H9 (cell line): ENCODE results near the gene IL5RA. TPM values are rescaled to one million over a fixed set of nuclear protein-coding genes. Genes with fewer than 3 reads are reported as not detected.

Source experiments
- DNase-seq: peaks from one replicate; pipeline ENCODE4 v3.0.0-alpha.2; 2017
- H2AFZ ChIP-seq: one replicate; pipeline ENCODE4 v1.6.1; 2013; ENCODE audit warnings: mild to moderate bottlenecking, low read length, control low read depth, moderate library complexity
- H2AK5ac ChIP-seq: 2 replicates; pipeline ENCODE4 v1.6.1; 2013; ENCODE audit warnings: low read length, control low read depth, mixed read lengths; ENCODE audit not compliant: insufficient read length
- H2BK120ac ChIP-seq: one replicate; pipeline ENCODE4 v1.6.1; 2013; ENCODE audit warnings: low read depth, mild to moderate bottlenecking, low read length, control low read depth, inconsistent platforms; ENCODE audit not compliant: poor library complexity, severe bottlenecking
- H2BK12ac ChIP-seq: 2 replicates; pipeline ENCODE4 v1.6.1; 2013; ENCODE audit warnings: low read length, control low read depth, mixed read lengths, low read depth; ENCODE audit not compliant: insufficient read length
- H2BK15ac ChIP-seq: 2 replicates; pipeline ENCODE4 v1.6.1; 2013; ENCODE audit warnings: low read depth, low read length, control low read depth
- H2BK20ac ChIP-seq: one replicate; pipeline ENCODE4 v1.6.1; 2013; ENCODE audit warnings: low read depth, mild to moderate bottlenecking, low read length, control low read depth, inconsistent platforms; ENCODE audit not compliant: poor library complexity, severe bottlenecking
- H2BK5ac ChIP-seq: 2 replicates; pipeline ENCODE4 v1.6.1; 2013; ENCODE audit warnings: low read length, control low read depth, mixed read lengths; ENCODE audit not compliant: insufficient read length
- H3K14ac ChIP-seq: 2 replicates; pipeline ENCODE4 v1.6.1; 2013; ENCODE audit warnings: low read length, control low read depth; ENCODE audit not compliant: insufficient read depth
- H3K18ac ChIP-seq: 2 replicates; pipeline ENCODE4 v1.6.1; 2013; ENCODE audit warnings: low read depth, mild to moderate bottlenecking, mixed read lengths, low read length, control low read depth; ENCODE audit not compliant: insufficient read length
- H3K23ac ChIP-seq: 2 replicates; pipeline ENCODE4 v1.6.1; 2013; ENCODE audit warnings: low read length, control low read depth, mixed read lengths, low read depth; ENCODE audit not compliant: insufficient read length
- H3K23me2 ChIP-seq: 2 replicates; pipeline ENCODE4 v1.6.1; 2013; ENCODE audit warnings: low read depth, mild to moderate bottlenecking, mixed read lengths, low read length, control low read depth; ENCODE audit not compliant: insufficient read length, poor library complexity, severe bottlenecking
- H3K27ac ChIP-seq: 2 replicates; pipeline ENCODE4 v1.5.1; 2013; ENCODE audit warnings: low read length, control low read depth, mixed read lengths, low read depth; ENCODE audit not compliant: insufficient read length
- H3K27me3 ChIP-seq: 2 replicates; pipeline ENCODE4 v1.6.1; 2013; ENCODE audit warnings: low read length, control low read depth, inconsistent platforms; ENCODE audit not compliant: insufficient read depth
- H3K4ac ChIP-seq: 2 replicates; pipeline ENCODE4 v1.6.1; 2013; ENCODE audit warnings: low read depth, mild to moderate bottlenecking, control low read depth, inconsistent platforms, low read length, moderate library complexity
- H3K4me1 ChIP-seq: 2 replicates; pipeline ENCODE4 v1.6.1; 2013; ENCODE audit warnings: low read length, control low read depth, inconsistent platforms; ENCODE audit not compliant: insufficient read depth
- H3K4me2 ChIP-seq: 2 replicates; pipeline ENCODE4 v1.6.1; 2013; ENCODE audit warnings: low read length, control low read depth, mixed read lengths; ENCODE audit not compliant: insufficient read length, insufficient read depth
- H3K56ac ChIP-seq: 2 replicates; pipeline ENCODE4 v1.6.1; 2013; ENCODE audit warnings: low read depth, mild to moderate bottlenecking, mixed read lengths, low read length, control low read depth; ENCODE audit not compliant: insufficient read length
- H3K79me1 ChIP-seq: 2 replicates; pipeline ENCODE4 v1.6.1; 2013; ENCODE audit warnings: low read depth, mild to moderate bottlenecking, moderate library complexity, low read length, control low read depth, inconsistent platforms; ENCODE audit not compliant: insufficient read depth, poor library complexity, severe bottlenecking
- H3K79me2 ChIP-seq: 2 replicates; pipeline ENCODE4 v1.6.1; 2013; ENCODE audit warnings: low read length, control low read depth, inconsistent platforms; ENCODE audit not compliant: insufficient read depth
- H3K9ac ChIP-seq: 2 replicates; pipeline ENCODE4 v1.6.1; 2013; ENCODE audit warnings: low read length, control low read depth, mixed read lengths; ENCODE audit not compliant: insufficient read length; ENCODE audit errors: extremely low read depth
- H3K9me3 ChIP-seq: one replicate; pipeline ENCODE4 v1.6.1; 2013; ENCODE audit warnings: low read depth, low read length, inconsistent platforms; ENCODE audit not compliant: control insufficient read depth
- H3T11ph ChIP-seq: one replicate; pipeline ENCODE4 v1.6.1; 2013; ENCODE audit warnings: mild to moderate bottlenecking, low read length, control low read depth, inconsistent platforms
- H4K20me1 ChIP-seq: one replicate; pipeline ENCODE4 v1.6.1; 2013; ENCODE audit not compliant: control insufficient read depth, insufficient read length, insufficient read depth
- H4K5ac ChIP-seq: 2 replicates; pipeline ENCODE4 v1.6.1; 2013; ENCODE audit warnings: low read depth, mild to moderate bottlenecking, mixed read lengths, low read length, control low read depth; ENCODE audit not compliant: insufficient read length
- H4K8ac ChIP-seq: replicated peaks from 2 replicates; pipeline ENCODE4 v1.6.1; 2013; ENCODE audit warnings: low read length, control low read depth, mixed read lengths, low read depth; ENCODE audit not compliant: insufficient read length
- H4K91ac ChIP-seq: 2 replicates; pipeline ENCODE4 v1.6.1; 2013; ENCODE audit warnings: low read depth, mild to moderate bottlenecking, moderate library complexity, mixed read lengths, low read length, control low read depth; ENCODE audit not compliant: insufficient read length
- H3K27ac Mint-ChIP-seq, 3 experiments: 2 replicates in 2 of 3; 3 replicates in 1 of 3; pipeline ENCODE4 v1.8.0; 2020 to 2021; ENCODE audit warnings: mixed read lengths in 3 of 3, mild to moderate bottlenecking in 1 of 3, moderate library complexity in 1 of 3
- H3K27me3 Mint-ChIP-seq: 2 replicates; pipeline ENCODE4 v1.8.0; 2021; ENCODE audit warnings: low read depth, mild to moderate bottlenecking, moderate library complexity, mixed read lengths
- H3K36me3 Mint-ChIP-seq, 3 experiments: 2 replicates in 2 of 3; 3 replicates in 1 of 3; pipeline ENCODE4 v1.8.0; 2020 to 2021; ENCODE audit warnings: low read depth in 3 of 3, mixed read lengths in 3 of 3; ENCODE audit not compliant: insufficient read depth in 1 of 3
- H3K4me1 Mint-ChIP-seq, 2 experiments: 2 replicates each; pipeline ENCODE4 v1.8.0; 2020; ENCODE audit warnings: mixed read lengths in 2 of 2
- H3K4me3 Mint-ChIP-seq, 2 experiments: 2 replicates in 1 of 2; 3 replicates in 1 of 2; pipeline ENCODE4 v1.8.0; 2020 to 2021; ENCODE audit warnings: mild to moderate bottlenecking in 2 of 2, mixed read lengths in 2 of 2, moderate library complexity in 1 of 2
- H3K9me3 Mint-ChIP-seq, 2 experiments: 2 replicates in 1 of 2; 3 replicates in 1 of 2; pipeline ENCODE4 v1.8.0; 2020; ENCODE audit warnings: mild to moderate bottlenecking in 2 of 2, mixed read lengths in 2 of 2, moderate library complexity in 1 of 2
- CTCF ChIP-seq: fragments of 200-600 bp; sonication (generic); conservative IDR thresholded peaks from 3 replicates; pipeline ENCODE4 v1.8.0; 2021; ENCODE audit warnings: antibody characterized with exemption, mild to moderate bottlenecking
- WGBS: extraction: QIAGEN DNeasy Blood & Tissue Kit; methylation state at CpG from one replicate; pipeline ENCODE4 v1.1.7; 2013; ENCODE audit warnings: missing lambda C conversion rate, low lambda C conversion rate, mixed read lengths; ENCODE audit not compliant: insufficient read length; ENCODE audit errors: extremely low coverage; 5-methylcytosine and 5-hydroxymethylcytosine counted together
- total RNA-seq: library from RNA; stranded (reverse); gene quantifications from 2 replicates; pipeline ENCODE4 v1.2.1, GENCODE V29; 2021

IL5RA gene
- total RNA-seq, 1 experiment from 2014 or later: not detected

GRCh38 chr3:3071136-3071535 is 39.0 kb downstream of the IL5RA start:
- H3K4me2 ChIP-seq: no peak overlapping the region
- no peak overlapping the region for H2BK120ac ChIP-seq
- H3K4me1 ChIP-seq: no peaks in the 10 kb centered on the region
- H3K79me2 ChIP-seq: no peaks in the 10 kb centered on the region
- H2BK5ac ChIP-seq: no peak overlapping the region
- no peak overlapping the region for H4K8ac ChIP-seq
- no peak overlapping the region for H4K5ac ChIP-seq
- no peak overlapping the region for H3K9ac ChIP-seq
- no peak overlapping the region for H4K91ac ChIP-seq
- H3K4me3 Mint-ChIP-seq: no peak overlapping the region
- H3K9me3 Mint-ChIP-seq: no peaks in the 10 kb centered on the region
- no peak overlapping the region for H3K27ac Mint-ChIP-seq
- no peaks in the 10 kb centered on the region for H3K23me2 ChIP-seq
- no CpG with 5 or more reads among the region's 5 CpGs for WGBS
- no peaks in the 10 kb centered on the region for H3K27me3 ChIP-seq
- H3K36me3 Mint-ChIP-seq: no peaks in the 10 kb centered on the region
- no peak overlapping the region for H2BK20ac ChIP-seq
- H2AFZ ChIP-seq: no peak overlapping the region
- TF ChIP-seq CTCF: no peak
- H3T11ph ChIP-seq: no peak overlapping the region
- no peak overlapping the region for H3K23ac ChIP-seq
- no peaks in the 10 kb centered on the region; the same call in 1 of the 2 replicates for H3K27me3 Mint-ChIP-seq
- no peak overlapping the region for H3K14ac ChIP-seq
- no peaks in the 10 kb centered on the region for H3K9me3 ChIP-seq
- no peaks in the 10 kb centered on the region for H3K4me1 Mint-ChIP-seq
- no peaks in the 10 kb centered on the region for H4K20me1 ChIP-seq
- H2BK12ac ChIP-seq: no peak overlapping the region
- no peak overlapping the region for H2BK15ac ChIP-seq
- no peak overlapping the region for H3K56ac ChIP-seq
- no peak overlapping the region for H3K18ac ChIP-seq
- no peak overlapping the region for H2AK5ac ChIP-seq
- H3K79me1 ChIP-seq: no peaks in the 10 kb centered on the region
- H3K4ac ChIP-seq: no peak overlapping the region
- no peak overlapping the region for H3K27ac ChIP-seq
- DNase-seq: no peak
